Measurements from ENCODE around the gene GAS2L1. TPM values are rescaled to one million over a fixed set of nuclear protein-coding genes. Genes with fewer than 3 reads are reported as not detected.
A peak's percentile ranks its signal among the peaks of the same experiment; 100 is the strongest.

Gene GAS2L1
- total and polyA plus RNA-seq, 4 donors, result 3.8 to 40.1 (median 16.3) TPM

- Histone ChIP-seq H3K4me1 (ENCODE audit: control insufficient read depth in 5 of 5, insufficient read depth in 5 of 5, low read length in 5 of 5) (peaks cover 0 to 37% (median 6%) of the 10 kb centered on the region in 5 donors), H3K27me3 (ENCODE audit: control insufficient read depth in 3 of 3, insufficient read depth in 3 of 3, low read length in 2 of 3) (peaks cover 0 to 36% (median 35%) of the 10 kb centered on the region in 3 donors), H3K36me3 (ENCODE audit: control insufficient read depth in 4 of 4, insufficient read depth in 4 of 4, low read length in 4 of 4) (peaks cover 0 to 4% (median 2%) of the 10 kb centered on the region in 4 donors), H3K9ac (ENCODE audit: insufficient read depth in 1 of 2, low read length in 2 of 2) (no peak overlapping the region), H3K9me3 (ENCODE audit: control insufficient read depth in 4 of 4, insufficient read depth in 3 of 4, low read length in 3 of 4) (no peaks in the 10 kb centered on the region), H3K27ac (ENCODE audit: low read depth in 1 of 2, low read length in 1 of 2) (no peak overlapping the region), H3K4me3 (no peak overlapping the region)
- ATAC-seq (ENCODE audit: insufficient read depth, low FRiP score) (no peak), DNase-seq (no peak)
- no peak for TF ChIP-seq CTCF (IDR thresholded peaks at IDR 0.05; ENCODE audit: control extremely low read depth, extremely low read depth)
- 25 to 26% methylated on average over 50 to 51 of the region's 51 CpGs for WGBS, 2 donors
Measured at GRCh38 chr22:29313576-29314466, 7.4 kb downstream of the GAS2L1 start.

GRCh38 chr22:29314537-29315285 is 8.3 kb downstream of the GAS2L1 start:
- Histone ChIP-seq H3K4me3 (peak overlapping the region; percentile 14), H3K4me1 (ENCODE audit: control insufficient read depth in 5 of 5, insufficient read depth in 5 of 5, low read length in 5 of 5) (peaks cover 0 to 29% (median 6%) of the 10 kb centered on the region in 5 donors), H3K9me3 (ENCODE audit: control insufficient read depth in 4 of 4, insufficient read depth in 3 of 4, low read length in 3 of 4) (no peaks in the 10 kb centered on the region), H3K9ac (ENCODE audit: insufficient read depth in 1 of 2, low read length in 2 of 2) (no peak overlapping the region), H3K27ac (ENCODE audit: low read depth in 1 of 2, low read length in 1 of 2) (no peak overlapping the region), H3K36me3 (ENCODE audit: control insufficient read depth in 4 of 4, insufficient read depth in 4 of 4, low read length in 4 of 4) (peaks cover 0 to 4% (median 2%) of the 10 kb centered on the region in 4 donors), H3K27me3 (ENCODE audit: control insufficient read depth in 3 of 3, insufficient read depth in 3 of 3, low read length in 2 of 3) (peaks cover 0 to 36% (median 35%) of the 10 kb centered on the region in 3 donors)
- 3 to 4% methylated on average over 68 to 69 of the region's 69 CpGs for WGBS, 2 donors
- no peak for TF ChIP-seq CTCF (IDR thresholded peaks at IDR 0.05; ENCODE audit: control extremely low read depth, extremely low read depth)
- DNase-seq (no peak), ATAC-seq (ENCODE audit: insufficient read depth, low FRiP score) (no peak)

- H3K9ac ChIP-seq (ENCODE audit: insufficient read depth in 1 of 2, low read length in 2 of 2), result no peak within 1 kb of the TSS
- no peaks in the 10 kb centered on the region for H3K9me3 ChIP-seq (ENCODE audit: control insufficient read depth in 4 of 4, insufficient read depth in 3 of 4, low read length in 3 of 4)
- H3K4me1 ChIP-seq (ENCODE audit: control insufficient read depth in 5 of 5, insufficient read depth in 5 of 5, low read length in 5 of 5), result peaks cover 0 to 24% (median 6%) of the 10 kb centered on the region in 5 donors
- H3K27ac ChIP-seq (ENCODE audit: low read depth in 1 of 2, low read length in 1 of 2), result no peak within 1 kb of the TSS
- H3K27me3 ChIP-seq (ENCODE audit: control insufficient read depth in 3 of 3, insufficient read depth in 3 of 3, low read length in 2 of 3), result peaks cover 0 to 36% (median 35%) of the 10 kb centered on the region in 3 donors
- ATAC-seq (ENCODE audit: insufficient read depth, low FRiP score) (no peak), DNase-seq (no peak)
- TF ChIP-seq CTCF (IDR thresholded peaks at IDR 0.05; ENCODE audit: control extremely low read depth, extremely low read depth), result no peak
- peaks cover 0 to 4% (median 2%) of the 10 kb centered on the region in 4 donors for H3K36me3 ChIP-seq (ENCODE audit: control insufficient read depth in 4 of 4, insufficient read depth in 4 of 4, low read length in 4 of 4)
- peak within 1 kb of the TSS; percentile 14 for H3K4me3 ChIP-seq
- WGBS, 2 donors, result 4 to 5% methylated on average over 50 to 103 of the region's 103 CpGs
Measured at GRCh38 chr22:29315286-29316140, 9.1 kb downstream of the GAS2L1 start, which contains the start of gene RASL10A. RASL10A (minus strand) TSS chr22:29315697; CDS start chr22:29315246, 451 bp downstream.
